ENCODE results near the gene CPAMD8.

Gene CPAMD8

GRCh38 chr19:16874250-16874977 is 152.2 kb downstream of the CPAMD8 start:
- DNase-seq (ENCODE audit: low read depth) = no peak
- no peak overlapping the region for H3K4me3 ChIP-seq (ENCODE audit: low read depth, low read length)
- TF ChIP-seq CTCF (conservative IDR thresholded peaks at IDR 0.05; ENCODE audit: low read depth, low read length) = no peak

GRCh38 chr19:16873594-16873993 is 153.0 kb downstream of the CPAMD8 start:
- no peak for DNase-seq (ENCODE audit: low read depth)
- no peak for TF ChIP-seq CTCF (conservative IDR thresholded peaks at IDR 0.05; ENCODE audit: low read depth, low read length)

GRCh38 chr19:16872728-16873127 is 153.9 kb downstream of the CPAMD8 start:
- H3K4me3 ChIP-seq (ENCODE audit: low read depth, low read length) = no peak overlapping the region
- no peak for TF ChIP-seq CTCF (conservative IDR thresholded peaks at IDR 0.05; ENCODE audit: low read depth, low read length)
- DNase-seq (ENCODE audit: low read depth) = no peak

More at GRCh38 chr19:16873594-16873993, 153.0 kb downstream of the CPAMD8 start:
- H3K4me3 ChIP-seq (ENCODE audit: low read depth, low read length) = no peak overlapping the region

GRCh38 chr19:16871871-16872270 is 154.7 kb downstream of the CPAMD8 start:
- no peak for DNase-seq (ENCODE audit: low read depth)
- TF ChIP-seq CTCF (conservative IDR thresholded peaks at IDR 0.05; ENCODE audit: low read depth, low read length) = no peak
- H3K4me3 ChIP-seq (ENCODE audit: low read depth, low read length) = no peak overlapping the region

DNA sequence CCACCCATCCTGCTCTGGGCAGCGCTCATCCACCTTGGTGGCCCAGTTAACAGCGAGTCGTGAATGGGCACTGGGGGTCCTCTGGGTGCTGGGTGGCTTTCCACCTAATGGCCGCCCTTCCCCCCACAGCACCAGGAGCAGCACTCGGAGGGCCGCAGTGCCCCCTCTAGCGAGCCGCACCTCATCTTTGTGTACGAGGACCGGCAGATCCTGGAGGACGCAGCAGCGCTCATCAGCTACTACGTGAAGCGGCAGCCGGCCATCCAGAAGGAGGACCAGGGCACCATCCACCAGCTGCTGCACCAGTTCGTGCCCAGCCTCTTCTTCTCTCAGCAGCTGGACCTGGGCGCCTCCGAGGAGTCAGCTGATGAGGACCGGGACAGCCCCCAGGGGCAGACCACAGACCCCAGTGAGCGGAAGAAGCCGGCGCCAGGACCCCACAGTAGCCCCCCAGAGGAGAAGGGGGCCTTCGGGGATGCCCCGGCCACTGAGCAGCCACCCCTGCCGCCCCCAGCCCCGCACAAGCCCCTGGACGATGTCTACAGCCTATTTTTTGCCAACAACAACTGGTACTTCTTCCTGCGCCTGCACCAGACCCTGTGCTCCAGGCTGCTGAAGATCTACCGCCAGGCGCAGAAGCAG is 157.2 kb downstream of the CPAMD8 start:
- no peak for DNase-seq (ENCODE audit: low read depth)
- TF ChIP-seq CTCF (conservative IDR thresholded peaks at IDR 0.05; ENCODE audit: low read depth, low read length) = no peak

GRCh38 chr19:16868423-16869130 is 158.0 kb downstream of the CPAMD8 start:
- no peak overlapping the region for H3K4me3 ChIP-seq (ENCODE audit: low read depth, low read length)
- no peak for TF ChIP-seq CTCF (conservative IDR thresholded peaks at IDR 0.05; ENCODE audit: low read depth, low read length)
- DNase-seq (ENCODE audit: low read depth) = no peak

More for the DNA sequence above, 157.2 kb downstream of the CPAMD8 start:
- no peak overlapping the region for H3K4me3 ChIP-seq (ENCODE audit: low read depth, low read length)

Measured in choroid plexus epithelial cell (primary cell).